Panc1 (cell line): Measurements from ENCODE around the gene CCND1. TPM values are rescaled to one million over a fixed set of nuclear protein-coding genes. Genes with fewer than 3 reads are reported as not detected.

Experiments
- ATAC-seq: fragments of 200-7000 bp; cut with Tn5 transposase; 2 replicates; pipeline ENCODE4 v1.9.1; 2020; ENCODE audit warnings: mild to moderate bottlenecking, moderate library complexity
- BruUV-seq: library from RNA; stranded (reverse); fragments of 400-500 nt; replicated peaks from 2 replicates; lab custom pipeline; 2021; lab: Mats Ljungman, UMichigan
- CTCF ChIA-PET: fragments of 300-600 bp; sonication (Branson Sonifier 250); formaldehyde crosslinking; loops from one replicate; lab custom pipeline; 2022; ENCODE audit warnings: antibody characterized with exemption; lab: Charles Lee
- POLR2A ChIA-PET: fragments of 300-600 bp; sonication (Branson Sonifier 250); formaldehyde crosslinking; loops from one replicate; lab custom pipeline; 2022; ENCODE audit warnings: antibody characterized with exemption; lab: Charles Lee
- DNase-seq: peaks from one replicate; pipeline ENCODE4 v3.0.0-alpha.2; 2010; ENCODE audit warnings: low read depth, low spot score
- H3K27ac ChIP-seq: 2 replicates; pipeline ENCODE4 v1.5.1; 2011; ENCODE audit warnings: mild to moderate bottlenecking, low read length, inconsistent platforms
- H3K27me3 ChIP-seq: fragments of 200-500 bp; sonication (Bioruptor generic); 2 replicates; pipeline ENCODE4 v1.6.0; 2014; ENCODE audit warnings: low read length, inconsistent platforms; ENCODE audit not compliant: control insufficient read depth, insufficient read depth
- H3K36me3 ChIP-seq: fragments of 200-500 bp; sonication (Bioruptor generic); 2 replicates; pipeline ENCODE4 v1.5.1; 2014; ENCODE audit warnings: inconsistent platforms, mild to moderate bottlenecking, low read length, moderate library complexity; ENCODE audit not compliant: control insufficient read depth, insufficient read depth
- H3K4me1 ChIP-seq: 2 replicates; pipeline ENCODE4 v1.5.1; 2011; ENCODE audit warnings: inconsistent platforms, mild to moderate bottlenecking, low read length, moderate library complexity; ENCODE audit not compliant: control insufficient read depth, insufficient read depth
- H3K4me3 ChIP-seq, 2 experiments: 2 replicates each; pipeline ENCODE4 v1.5.1; 2011 to 2012; ENCODE audit warnings: low read depth in 2 of 2, low read length in 2 of 2, mild to moderate bottlenecking in 2 of 2, inconsistent platforms in 1 of 2, moderate library complexity in 1 of 2
- H3K9me3 ChIP-seq: fragments of 200-500 bp; sonication (Bioruptor generic); 2 replicates; pipeline ENCODE4 v1.5.1; 2014; ENCODE audit warnings: low read depth, mild to moderate bottlenecking, inconsistent platforms, low read length, moderate library complexity; ENCODE audit not compliant: control insufficient read depth, insufficient read depth
- POLR2AphosphoS5 ChIP-seq: IDR thresholded peaks from 2 replicates; pipeline ENCODE4 v1.6.1; 2012; ENCODE audit warnings: mild to moderate bottlenecking, low read depth, low read length, moderate library complexity
- SIN3A ChIP-seq: IDR thresholded peaks from 2 replicates; pipeline ENCODE4 v1.6.1; 2012; ENCODE audit warnings: low read depth, mild to moderate bottlenecking, low read length, moderate library complexity, borderline replicate concordance; ENCODE audit not compliant: insufficient read depth
- TCF7L2 ChIP-seq: IDR thresholded peaks from 2 replicates; pipeline ENCODE4 v1.6.1; 2011; ENCODE audit warnings: mild to moderate bottlenecking, low read depth, low read length, inconsistent platforms
- in situ Hi-C: cut with HindIII; loops from 2 replicates; pipeline ENCODE4 v1.10.0; 2016; ENCODE audit warnings: low sequenced_read_pairs, low pct_unique_long_range_greater_than_20kb
- intact Hi-C: fragments of 100-400 bp; cut with micrococcal nuclease; formaldehyde crosslinking; loops from one replicate; pipeline ENCODE4 v1.10.0; 2022; ENCODE audit not compliant: unreplicated experiment
- total RNA-seq: library from RNA; stranded (reverse); gene quantifications from one replicate; pipeline ENCODE4 v1.2.1, GENCODE V29; 2021; ENCODE audit not compliant: unreplicated experiment
- TF ChIP-seq, protein P1 (sequence below), 2 experiments: IDR thresholded peaks; 2 replicates each; pipeline ENCODE4 v1.6.1; 2011 to 2012; ENCODE audit warnings: low read depth in 2 of 2, control low read depth in 1 of 2, low read length in 1 of 2, mild to moderate bottlenecking in 1 of 2, moderate library complexity in 1 of 2; ENCODE audit not compliant: insufficient read depth in 1 of 2
- TF ChIP-seq, protein P2 (sequence below): fragments of 450-650 bp; IDR thresholded peaks from 2 replicates; pipeline ENCODE4 v1.5.1; 2017; ENCODE audit warnings: mild to moderate bottlenecking

Gene CCND1
- total RNA-seq, 1 experiment from 2014 or later, result 259 TPM

- intact Hi-C loops, result loop anchor here (5.0 kb wide), 3 partner anchors 203 to 503 kb away; no protein-coding TSS in a partner anchor
- Histone ChIP-seq H3K27ac (no peak overlapping the region), H3K4me3 (no peak overlapping the region), H3K36me3 (no peaks in the 10 kb centered on the region), H3K27me3 (no peaks in the 10 kb centered on the region), H3K4me1 (no peaks in the 10 kb centered on the region), H3K9me3 (no peaks in the 10 kb centered on the region)
- POLR2A ChIA-PET, result no interaction called here
- DNase-seq, result no peak
- ATAC-seq, result no peak
- in situ Hi-C loops, result no loop called here
- TF ChIP-seq, protein P1, sequence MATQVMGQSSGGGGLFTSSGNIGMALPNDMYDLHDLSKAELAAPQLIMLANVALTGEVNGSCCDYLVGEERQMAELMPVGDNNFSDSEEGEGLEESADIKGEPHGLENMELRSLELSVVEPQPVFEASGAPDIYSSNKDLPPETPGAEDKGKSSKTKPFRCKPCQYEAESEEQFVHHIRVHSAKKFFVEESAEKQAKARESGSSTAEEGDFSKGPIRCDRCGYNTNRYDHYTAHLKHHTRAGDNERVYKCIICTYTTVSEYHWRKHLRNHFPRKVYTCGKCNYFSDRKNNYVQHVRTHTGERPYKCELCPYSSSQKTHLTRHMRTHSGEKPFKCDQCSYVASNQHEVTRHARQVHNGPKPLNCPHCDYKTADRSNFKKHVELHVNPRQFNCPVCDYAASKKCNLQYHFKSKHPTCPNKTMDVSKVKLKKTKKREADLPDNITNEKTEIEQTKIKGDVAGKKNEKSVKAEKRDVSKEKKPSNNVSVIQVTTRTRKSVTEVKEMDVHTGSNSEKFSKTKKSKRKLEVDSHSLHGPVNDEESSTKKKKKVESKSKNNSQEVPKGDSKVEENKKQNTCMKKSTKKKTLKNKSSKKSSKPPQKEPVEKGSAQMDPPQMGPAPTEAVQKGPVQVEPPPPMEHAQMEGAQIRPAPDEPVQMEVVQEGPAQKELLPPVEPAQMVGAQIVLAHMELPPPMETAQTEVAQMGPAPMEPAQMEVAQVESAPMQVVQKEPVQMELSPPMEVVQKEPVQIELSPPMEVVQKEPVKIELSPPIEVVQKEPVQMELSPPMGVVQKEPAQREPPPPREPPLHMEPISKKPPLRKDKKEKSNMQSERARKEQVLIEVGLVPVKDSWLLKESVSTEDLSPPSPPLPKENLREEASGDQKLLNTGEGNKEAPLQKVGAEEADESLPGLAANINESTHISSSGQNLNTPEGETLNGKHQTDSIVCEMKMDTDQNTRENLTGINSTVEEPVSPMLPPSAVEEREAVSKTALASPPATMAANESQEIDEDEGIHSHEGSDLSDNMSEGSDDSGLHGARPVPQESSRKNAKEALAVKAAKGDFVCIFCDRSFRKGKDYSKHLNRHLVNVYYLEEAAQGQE (IDR thresholded peaks at IDR 0.05; ENCODE audit: insufficient read depth in 1 of 2, low read depth in 2 of 2, low read length in 1 of 2), result no peak
- no peak for TF ChIP-seq TCF7L2
- no peak for TF ChIP-seq SIN3A
- no peak for TF ChIP-seq POLR2AphosphoS5
- TF ChIP-seq, protein P2, sequence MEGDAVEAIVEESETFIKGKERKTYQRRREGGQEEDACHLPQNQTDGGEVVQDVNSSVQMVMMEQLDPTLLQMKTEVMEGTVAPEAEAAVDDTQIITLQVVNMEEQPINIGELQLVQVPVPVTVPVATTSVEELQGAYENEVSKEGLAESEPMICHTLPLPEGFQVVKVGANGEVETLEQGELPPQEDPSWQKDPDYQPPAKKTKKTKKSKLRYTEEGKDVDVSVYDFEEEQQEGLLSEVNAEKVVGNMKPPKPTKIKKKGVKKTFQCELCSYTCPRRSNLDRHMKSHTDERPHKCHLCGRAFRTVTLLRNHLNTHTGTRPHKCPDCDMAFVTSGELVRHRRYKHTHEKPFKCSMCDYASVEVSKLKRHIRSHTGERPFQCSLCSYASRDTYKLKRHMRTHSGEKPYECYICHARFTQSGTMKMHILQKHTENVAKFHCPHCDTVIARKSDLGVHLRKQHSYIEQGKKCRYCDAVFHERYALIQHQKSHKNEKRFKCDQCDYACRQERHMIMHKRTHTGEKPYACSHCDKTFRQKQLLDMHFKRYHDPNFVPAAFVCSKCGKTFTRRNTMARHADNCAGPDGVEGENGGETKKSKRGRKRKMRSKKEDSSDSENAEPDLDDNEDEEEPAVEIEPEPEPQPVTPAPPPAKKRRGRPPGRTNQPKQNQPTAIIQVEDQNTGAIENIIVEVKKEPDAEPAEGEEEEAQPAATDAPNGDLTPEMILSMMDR, result no peak
- BruUV-seq, result no TSS peak
- CTCF ChIA-PET, result no interaction called here
Observed at GRCh38 chr11:69689484-69690319, 48.7 kb downstream of the CCND1 start.

DNA sequence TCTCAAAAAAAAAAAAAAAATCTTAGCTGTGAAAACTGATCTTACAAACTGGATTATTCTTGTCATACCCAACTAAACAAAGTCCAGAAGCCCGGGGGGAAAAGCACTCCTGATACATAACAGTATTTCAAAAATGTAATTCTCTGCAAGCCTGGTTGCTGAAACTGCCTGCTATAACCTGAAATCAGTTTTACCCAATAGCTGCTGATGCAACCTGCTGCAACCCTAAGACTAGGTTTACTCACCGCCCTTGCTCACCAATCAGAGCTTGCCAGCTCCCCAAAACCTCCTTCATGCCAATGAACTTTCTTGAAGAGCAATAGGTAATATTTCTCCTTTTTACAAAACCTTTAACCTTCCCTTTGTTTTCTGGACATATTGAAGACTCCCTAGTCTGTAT is 50.5 kb downstream of the CCND1 start:
- no peak for DNase-seq
- BruUV-seq, result no TSS peak

More for the DNA sequence above, 50.5 kb downstream of the CCND1 start:
- Histone ChIP-seq H3K4me3 (no peak overlapping the region), H3K27ac (no peak overlapping the region), H3K36me3 (no peaks in the 10 kb centered on the region), H3K4me1 (no peaks in the 10 kb centered on the region), H3K27me3 (no peaks in the 10 kb centered on the region), H3K9me3 (no peaks in the 10 kb centered on the region)
- ChIA-PET POLR2A (no interaction called here), CTCF (interaction anchor here (0.7 kb wide), 1 partner anchor 668 kb away, joined by 7 read pairs; no protein-coding TSS in a partner anchor)
- intact Hi-C loops (no loop called here), in situ Hi-C loops (no loop called here)
- ATAC-seq, result no peak
- TF ChIP-seq TCF7L2 (no peak), SIN3A (no peak), POLR2AphosphoS5 (no peak)
- TF ChIP-seq, protein P2, result no peak
- TF ChIP-seq, protein P1 (IDR thresholded peaks at IDR 0.05; ENCODE audit: insufficient read depth in 1 of 2, low read depth in 2 of 2, low read length in 1 of 2), result no peak
